PFSK-1 (cell line): ENCODE results near the gene MTG2.

Source experiments
- FOXP2 ChIP-seq: optimal IDR thresholded peaks from 2 replicates; pipeline ENCODE3; 2011; ENCODE audit warnings: borderline replicate concordance, control low read depth, inconsistent platforms; ENCODE audit not compliant: insufficient read depth; ENCODE audit errors: extremely low read length, extremely low read depth
- POLR2AphosphoS5 ChIP-seq: IDR thresholded peaks from 2 replicates; pipeline ENCODE4 v1.6.1; 2012; ENCODE audit warnings: low read depth, mild to moderate bottlenecking, control low read depth, low read length, moderate library complexity
- REST ChIP-seq, 2 experiments: IDR thresholded peaks; 2 replicates each; pipeline versions ENCODE4 v1.6.1 to v1.8.0; 2011 to 2012; ENCODE audit warnings: low read depth in 2 of 2, low read length in 2 of 2, control low read depth in 1 of 2, inconsistent platforms in 1 of 2, mild to moderate bottlenecking in 1 of 2, moderate library complexity in 1 of 2; ENCODE audit not compliant: insufficient read depth in 1 of 2
- SIN3A ChIP-seq: IDR thresholded peaks from 2 replicates; pipeline ENCODE4 v1.6.1; 2012; ENCODE audit warnings: mild to moderate bottlenecking, low read length, moderate library complexity, borderline replicate concordance; ENCODE audit not compliant: insufficient read depth
- TAF1 ChIP-seq: IDR thresholded peaks from 2 replicates; pipeline ENCODE4 v1.6.1; 2012; ENCODE audit warnings: low read length, control low read depth, borderline replicate concordance; ENCODE audit not compliant: insufficient read depth

MTG2 gene

GRCh38 chr20:62231292-62231691 lies 48.5 kb downstream of the MTG2 start:
- TF ChIP-seq SIN3A (no peak), TAF1 (no peak), REST (IDR thresholded peaks at IDR 0.05; ENCODE audit: insufficient read depth in 1 of 2, low read depth in 2 of 2, low read length in 2 of 2) (no peak), POLR2AphosphoS5 (no peak), FOXP2 (no peak)

GRCh38 chr20:62232194-62232593 lies 49.4 kb downstream of the MTG2 start:
- TF ChIP-seq FOXP2 (no peak), TAF1 (no peak), SIN3A (no peak), POLR2AphosphoS5 (no peak), REST (IDR thresholded peaks at IDR 0.05; ENCODE audit: insufficient read depth in 1 of 2, low read depth in 2 of 2, low read length in 2 of 2) (no peak)

- TF ChIP-seq REST (IDR thresholded peaks at IDR 0.05; ENCODE audit: insufficient read depth in 1 of 2, low read depth in 2 of 2, low read length in 2 of 2) (no peak), FOXP2 (no peak), SIN3A (no peak), POLR2AphosphoS5 (no peak), TAF1 (no peak)
Observed at GRCh38 chr20:62232770-62233645, 50.2 kb downstream of the MTG2 start.

GRCh38 chr20:62233684-62234083 lies 50.9 kb downstream of the MTG2 start:
- no peak for TF ChIP-seq SIN3A
- no peak for TF ChIP-seq REST (IDR thresholded peaks at IDR 0.05; ENCODE audit: insufficient read depth in 1 of 2, low read depth in 2 of 2, low read length in 2 of 2)
- no peak for TF ChIP-seq POLR2AphosphoS5
- TF ChIP-seq TAF1: no peak
- no peak for TF ChIP-seq FOXP2

- TF ChIP-seq POLR2AphosphoS5 (no peak), SIN3A (no peak), FOXP2 (no peak), TAF1 (no peak), REST (IDR thresholded peaks at IDR 0.05; ENCODE audit: insufficient read depth in 1 of 2, low read depth in 2 of 2, low read length in 2 of 2) (no peak)
Observed at GRCh38 chr20:62234339-62234738, 51.5 kb downstream of the MTG2 start.
